GM18508 (cell line): ENCODE results near the gene CSF1R.
"Not testable (repeated sequence)": the region's sequence is repeated elsewhere in the genome, so short reads cannot be mapped to it uniquely, and the experiment has no call there.

ENCODE experiments used
- ATAC-seq: cut with Tn5 transposase; IDR thresholded peaks from one replicate; pipeline ENCODE4 v1.9.1; 2021; ENCODE audit warnings: moderate number of reproducible peaks; ENCODE audit not compliant: insufficient read depth, unreplicated experiment

Gene CSF1R

DNA sequence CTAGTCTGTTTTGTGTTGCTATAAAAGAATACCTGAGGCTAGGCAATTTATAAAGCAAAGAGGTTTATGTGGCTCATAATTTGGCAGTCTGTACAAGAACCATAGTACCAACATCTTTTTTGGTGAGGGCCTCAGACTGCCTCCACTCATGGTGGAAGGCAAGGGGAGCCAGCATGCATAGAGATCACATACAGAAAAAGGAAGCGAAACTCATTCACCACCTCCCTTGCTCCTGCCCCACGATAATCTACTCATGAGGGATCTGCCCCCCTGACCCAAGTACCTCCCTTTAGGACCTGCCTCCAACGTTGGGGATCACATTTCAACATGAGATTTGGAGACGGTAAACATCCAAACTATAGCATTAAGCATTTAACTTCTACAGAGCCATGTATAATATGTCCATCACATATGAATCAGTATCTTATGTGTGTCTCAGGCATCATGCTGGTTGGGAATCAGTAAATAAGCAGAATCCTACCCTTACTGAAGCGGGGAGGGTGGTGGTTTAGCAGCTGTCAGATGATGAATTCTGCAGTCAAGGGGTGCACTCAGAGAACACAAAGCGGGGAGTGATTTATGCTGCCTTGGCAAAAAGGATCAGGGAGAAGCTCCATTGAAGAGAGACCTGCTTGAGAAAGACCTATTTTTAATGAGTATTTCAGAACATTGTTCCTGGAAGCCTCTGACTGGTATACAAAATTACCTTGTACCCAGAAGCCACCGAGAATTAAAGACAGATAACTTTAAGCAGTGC lies 51.0 kb downstream of the CSF1R start:
- peak; percentile 72 for ATAC-seq

DNA sequence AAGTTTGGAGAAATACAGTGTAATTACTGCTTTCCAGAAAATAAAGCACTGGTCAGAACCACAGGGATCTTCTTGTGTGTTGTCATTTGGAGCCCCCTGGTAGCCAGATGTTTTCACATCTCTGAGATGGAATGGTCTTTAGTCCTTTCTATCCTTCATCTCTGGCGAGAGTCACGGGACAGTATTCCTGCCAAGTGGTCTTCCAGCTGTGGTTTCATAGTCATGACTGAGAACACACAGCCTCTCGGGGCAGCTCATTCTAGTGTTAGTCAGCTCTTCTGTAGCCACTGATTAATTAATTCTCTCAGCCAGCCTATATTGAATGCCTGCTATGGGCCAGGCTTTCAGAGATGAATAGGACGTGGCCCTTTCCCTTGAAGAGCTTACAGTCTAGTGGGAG lies 51.7 kb downstream of the CSF1R start:
- ATAC-seq: no peak

DNA sequence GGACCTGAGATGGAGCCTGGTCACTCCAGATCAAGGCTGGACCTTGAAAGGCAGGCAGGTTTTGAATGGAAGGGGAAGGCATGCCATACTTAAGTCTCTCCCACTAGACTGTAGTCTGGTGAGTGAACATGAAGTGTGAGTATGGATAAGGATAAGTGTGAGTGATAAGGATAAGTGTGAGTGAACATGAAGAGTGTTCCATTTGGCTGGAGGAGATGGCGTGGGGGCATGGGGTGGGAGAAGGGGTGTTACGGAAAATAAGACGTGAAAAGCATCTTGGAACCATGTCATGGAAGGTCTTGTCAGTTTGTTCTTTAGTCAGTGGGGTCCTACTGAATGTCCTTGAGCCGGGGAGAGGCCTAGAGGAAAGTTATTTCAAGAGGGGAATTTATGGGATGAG lies 53.0 kb downstream of the CSF1R start:
- no peak for ATAC-seq

GRCh38 chr5:150028047-150028446 lies 58.3 kb downstream of the CSF1R start:
- ATAC-seq: not testable (repeated sequence)

GRCh38 chr5:150026682-150027172 lies 59.6 kb downstream of the CSF1R start:
- no peak for ATAC-seq

GRCh38 chr5:150024346-150024984 lies 61.9 kb downstream of the CSF1R start:
- ATAC-seq: no peak

DNA sequence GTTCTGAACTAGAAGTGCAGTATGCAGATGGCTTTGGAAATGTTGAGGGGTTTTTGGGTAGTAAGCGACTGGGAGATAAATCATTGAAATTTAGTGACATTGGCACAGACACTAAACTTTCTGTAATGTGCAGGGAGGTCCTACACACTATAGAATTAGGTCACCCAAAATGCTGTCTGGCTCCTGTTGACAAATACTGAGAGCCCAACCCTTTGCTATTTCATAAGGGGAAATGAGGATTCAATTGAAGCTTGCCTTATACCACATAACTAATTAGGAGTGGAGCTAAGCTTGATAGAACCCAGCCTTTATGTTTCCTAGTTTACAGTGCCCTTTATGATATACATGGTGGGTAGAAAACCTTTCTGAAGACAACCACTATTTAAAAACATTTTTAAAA lies 63.2 kb downstream of the CSF1R start:
- ATAC-seq: no peak

- no peak for ATAC-seq
Observed at GRCh38 chr5:150022681-150023080, 63.7 kb downstream of the CSF1R start.

GRCh38 chr5:150022158-150022531 lies 64.2 kb downstream of the CSF1R start:
- no peak for ATAC-seq

GRCh38 chr5:150021491-150022157 lies 64.7 kb downstream of the CSF1R start:
- ATAC-seq: no peak

DNA sequence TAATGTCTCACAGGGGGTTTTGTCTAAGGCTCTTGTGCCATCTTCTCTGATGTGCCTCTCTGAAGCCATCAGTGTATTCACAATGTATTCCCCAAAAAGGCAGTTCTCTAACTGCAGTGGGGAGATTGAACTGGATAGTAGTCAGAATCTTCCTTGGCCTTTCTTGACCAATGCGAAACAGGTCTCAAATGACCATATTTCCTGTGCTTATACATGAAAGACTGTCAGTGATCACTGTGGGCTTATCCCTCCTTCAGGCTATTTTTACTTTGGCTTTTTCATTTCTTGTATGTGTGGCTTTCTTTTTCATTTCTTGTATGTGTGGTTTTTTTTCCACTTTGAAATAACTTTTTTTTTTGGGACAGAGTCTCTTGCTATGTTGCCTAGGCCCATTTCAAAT lies 66.1 kb downstream of the CSF1R start:
- ATAC-seq: no peak

DNA sequence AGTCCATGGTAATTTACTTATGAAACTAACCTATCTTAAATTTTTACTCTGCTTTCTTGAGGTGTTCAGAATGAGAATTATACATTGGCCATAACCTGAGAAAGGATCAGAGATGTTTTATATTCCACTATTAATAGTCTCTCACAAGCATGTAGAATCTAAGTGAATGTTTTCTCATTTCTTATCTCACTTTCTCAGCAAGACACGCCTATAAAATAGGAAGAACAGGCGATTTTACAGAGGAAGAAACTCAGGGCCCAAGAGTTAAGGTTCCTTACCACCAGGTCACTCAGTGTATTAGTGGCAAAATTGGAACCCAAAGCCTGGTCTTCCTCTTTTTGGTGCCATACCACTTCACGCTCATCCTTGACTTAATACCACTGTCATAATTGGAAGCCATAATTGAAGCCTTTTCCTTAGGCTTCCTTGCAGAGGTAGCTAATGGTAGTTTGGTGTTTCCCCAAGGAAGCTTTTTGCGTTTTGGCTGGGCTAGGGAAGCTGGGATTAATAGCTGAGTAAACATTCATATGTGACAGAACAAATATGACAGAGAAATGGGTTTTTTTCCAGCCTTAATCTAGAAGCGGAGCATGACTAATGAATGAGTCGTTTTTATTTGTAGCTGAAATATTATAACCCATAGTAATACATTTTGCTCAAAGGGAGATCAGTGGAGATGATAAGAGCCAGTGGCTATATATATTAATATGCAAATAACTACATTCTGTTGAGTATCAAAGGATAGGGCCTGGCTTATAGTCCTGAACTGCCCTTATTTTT lies 68.9 kb downstream of the CSF1R start:
- ATAC-seq: no peak

DNA sequence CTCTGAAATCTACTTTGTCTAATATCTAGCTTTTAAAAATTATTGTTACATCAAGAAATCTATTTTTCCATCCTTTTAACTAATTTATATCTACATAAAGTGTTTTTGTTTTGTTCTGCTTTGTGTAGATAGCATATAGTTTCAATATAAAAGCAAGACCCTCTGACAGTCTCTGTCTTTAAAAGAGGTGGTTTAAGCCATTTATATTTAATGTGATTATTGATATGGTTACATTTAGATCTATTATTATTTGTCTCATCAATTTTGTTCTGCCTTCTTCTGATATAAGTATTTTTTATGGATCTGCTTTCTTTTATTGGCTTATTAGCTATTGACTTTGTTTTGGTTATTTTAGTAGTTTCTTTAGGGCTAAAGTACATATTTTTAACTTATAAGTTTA lies 69.8 kb downstream of the CSF1R start:
- ATAC-seq: no peak

DNA sequence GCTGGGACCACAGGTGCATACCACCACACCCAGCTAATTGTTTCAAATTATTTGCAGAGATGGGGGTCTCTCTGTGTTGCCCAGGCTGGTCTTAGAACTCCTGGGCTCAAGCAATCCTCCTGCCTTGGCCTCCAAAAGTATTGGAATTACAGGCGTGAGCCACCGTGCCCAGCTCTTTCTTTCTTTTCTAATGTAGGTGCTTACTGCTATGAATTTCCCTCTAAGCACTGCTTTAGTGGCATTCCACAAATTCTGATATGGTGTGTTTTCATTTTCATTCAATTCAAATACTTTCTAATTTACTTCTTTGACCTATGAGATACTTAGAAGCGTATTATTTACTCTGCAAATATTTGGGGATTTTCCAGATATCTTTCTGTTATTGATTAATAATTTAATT lies 70.9 kb downstream of the CSF1R start:
- no peak for ATAC-seq

- ATAC-seq: no peak
Observed at GRCh38 chr5:150014456-150014855, 71.9 kb downstream of the CSF1R start.

- no peak for ATAC-seq
Observed at GRCh38 chr5:150013931-150014330, 72.4 kb downstream of the CSF1R start.

- ATAC-seq: no peak
Observed at GRCh38 chr5:150009671-150010387, 76.5 kb downstream of the CSF1R start.

GRCh38 chr5:150007050-150007449 lies 79.3 kb downstream of the CSF1R start:
- no peak for ATAC-seq

GRCh38 chr5:150006318-150006717 lies 80.0 kb downstream of the CSF1R start:
- no peak for ATAC-seq
